Measurements from ENCODE around the gene KLF11. TPM values are rescaled to one million over a fixed set of nuclear protein-coding genes. Genes with fewer than 3 reads are reported as not detected.

Gene KLF11
- total and polyA plus RNA-seq, 2 of the 8 experiments (the other 6 are each of a cell fraction or from before 2014, with no cell fraction given) = 6.4 to 10.1 TPM

GRCh38 chr2:9998916-9999654 is 44.3 kb upstream of the KLF11 start:
- CTCF ChIA-PET (ENCODE audit: partially characterized antibody) = interaction anchor here (1.9 to 2.2 kb wide), 2 partner anchors 15 to 199 kb away, joined by 7 to 9 read pairs; no protein-coding TSS in a partner anchor
- no peak overlapping the region for H3K4me3 ChIP-seq (ENCODE audit: extremely low read depth in 1 of 4, insufficient read depth in 2 of 4, low read depth in 3 of 4, low read length in 4 of 4)
- no peak overlapping the region for H4K8ac ChIP-seq (ENCODE audit: extremely low read depth, insufficient read depth, low read length)
- no peaks in the 10 kb centered on the region for H3K9me3 ChIP-seq (ENCODE audit: insufficient read depth in 2 of 2, low read depth in 1 of 2, low read length in 1 of 2)
- H3K14ac ChIP-seq (ENCODE audit: insufficient read length) = no peak overlapping the region
- no peak overlapping the region for H2AFZ ChIP-seq (ENCODE audit: low read length)
- no peak overlapping the region for H3K18ac ChIP-seq (ENCODE audit: extremely low read depth, low read length)
- FAIRE-seq (no peak), DNase-seq (ENCODE audit: low read depth in 1 of 2, low spot score in 2 of 2) (no peak)
- H2BK15ac ChIP-seq (ENCODE audit: low read length) = no peak overlapping the region
- no peaks in the 10 kb centered on the region for H4K20me1 ChIP-seq (replicated peaks in 1 of 2; ENCODE audit: control insufficient read depth in 1 of 2, insufficient read depth in 2 of 2, low read length in 2 of 2)
- no peaks in the 10 kb centered on the region for H3K36me3 ChIP-seq (ENCODE audit: control insufficient read depth in 2 of 4, insufficient read depth in 4 of 4, low read length in 3 of 4)
- H3K27me3 ChIP-seq (replicated peaks in 1 of 4; ENCODE audit: control insufficient read depth in 3 of 4, extremely low read depth in 1 of 4, insufficient read depth in 3 of 4, low read length in 3 of 4) = no peaks in the 10 kb centered on the region
- no peak overlapping the region for H3K23ac ChIP-seq (ENCODE audit: insufficient read length)
- H2BK20ac ChIP-seq (ENCODE audit: low read length) = no peak overlapping the region
- peaks cover 0 to 4% (median under 1%) of the 10 kb centered on the region in 4 experiments; a peak in 1 of 7 replicates for H3K4me1 ChIP-seq (replicated peaks in 1 of 4; ENCODE audit: control insufficient read depth in 3 of 4, insufficient read depth in 4 of 4, low read length in 3 of 4)
- H2AK5ac ChIP-seq (ENCODE audit: low read depth, low read length) = no peak overlapping the region
- H2BK120ac ChIP-seq (replicated peaks; ENCODE audit: low read depth, low read length) = no peak overlapping the region
- no peak overlapping the region for H2BK5ac ChIP-seq (ENCODE audit: low read depth, low read length)
- no peaks in the 10 kb centered on the region for H3K79me2 ChIP-seq (ENCODE audit: control insufficient read depth in 1 of 2, insufficient read depth in 2 of 2, low read length in 2 of 2)
- H3K4ac ChIP-seq (replicated peaks; ENCODE audit: insufficient read length, low read depth, low read length) = no peak overlapping the region
- no peaks in the 10 kb centered on the region for H3K23me2 ChIP-seq (ENCODE audit: low read depth, low read length)
- no peak overlapping the region for H3K4me2 ChIP-seq (ENCODE audit: insufficient read depth in 1 of 2, low read depth in 2 of 2, low read length in 2 of 2)
- WGBS, 2 experiments (ENCODE audit: extremely low coverage in 1 of 2, insufficient coverage in 1 of 2, insufficient read length in 1 of 2, insufficient replicate concordance in 2 of 2, low coverage in 1 of 2, low lambda C conversion rate in 2 of 2, missing lambda C conversion rate in 1 of 2) = 93% methylated on average over 20 of the region's 20 CpGs; no CpG with 5 or more reads in 1 of the 2 experiments
- H4K5ac ChIP-seq (ENCODE audit: insufficient read length, low read depth, low read length) = no peak overlapping the region
- no peak overlapping the region for H3K27ac ChIP-seq (ENCODE audit: low read depth, low read length)
- no peak overlapping the region for H4K91ac ChIP-seq (replicated peaks; ENCODE audit: insufficient read length, low read length)
- no peak overlapping the region for H2BK12ac ChIP-seq (ENCODE audit: low read depth, low read length)
- POLR2A ChIA-PET (ENCODE audit: partially characterized antibody) = no interaction called here
- no peaks in the 10 kb centered on the region for H3K79me1 ChIP-seq (ENCODE audit: low read depth, low read length)
- H3K56ac ChIP-seq (replicated peaks; ENCODE audit: insufficient read length, low read depth, low read length) = no peak overlapping the region
- no peak overlapping the region; a peak in 1 of 7 replicates for H3K9ac ChIP-seq (replicated peaks in 1 of 4; ENCODE audit: extremely low read depth in 1 of 4, low read depth in 3 of 4, low read length in 3 of 4)
- TF ChIP-seq NANOG (IDR thresholded peaks at IDR 0.05; ENCODE audit: insufficient read depth, low read depth, low read length, poor library complexity, severe bottlenecking) = no peak
- TF ChIP-seq RXRA (IDR thresholded peaks at IDR 0.05; ENCODE audit: insufficient read depth, low read depth, low read length) = no peak
- no peak for TF ChIP-seq CTCF (IDR thresholded peaks at IDR 0.05; ENCODE audit: control extremely low read depth in 1 of 3, insufficient read depth in 1 of 3, low read depth in 1 of 3, low read length in 3 of 3)
- TF ChIP-seq SIRT6 (IDR thresholded peaks at IDR 0.05; ENCODE audit: low read length) = no peak
- TF ChIP-seq, protein P1, sequence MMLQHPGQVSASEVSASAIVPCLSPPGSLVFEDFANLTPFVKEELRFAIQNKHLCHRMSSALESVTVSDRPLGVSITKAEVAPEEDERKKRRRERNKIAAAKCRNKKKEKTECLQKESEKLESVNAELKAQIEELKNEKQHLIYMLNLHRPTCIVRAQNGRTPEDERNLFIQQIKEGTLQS (IDR thresholded peaks at IDR 0.05; ENCODE audit: insufficient read depth, low read depth, low read length) = no peak
- TF ChIP-seq CTBP2 (IDR thresholded peaks at IDR 0.05; ENCODE audit: borderline replicate concordance, insufficient read depth, insufficient read length, low read length) = no peak
- TF ChIP-seq SIN3A (conservative IDR thresholded peaks at IDR 0.05 in 1 of 2, IDR thresholded peaks at IDR 0.05 in 1 of 2; ENCODE audit: low read depth in 1 of 2, low read length in 2 of 2) = no peak
- TF ChIP-seq BACH1 (IDR thresholded peaks at IDR 0.05; ENCODE audit: low read length) = no peak
- no peak for TF ChIP-seq EGR1 (IDR thresholded peaks at IDR 0.05; ENCODE audit: borderline replicate concordance, low read depth, low read length)
